Vagina (tissue), 2 donors: ENCODE measurements around the gene CALB2. TPM values are rescaled to one million over a fixed set of nuclear protein-coding genes. Genes with fewer than 3 reads are reported as not detected.

ENCODE experiments used
- DNase-seq, 2 donors: peaks; one replicate each; pipeline ENCODE4 v3.0.0-alpha.2; 2017; ENCODE audit errors: extremely low spot score in 2 of 2
- H3K27ac ChIP-seq: fragments of 200-600 bp; sonication (generic); one replicate; pipeline ENCODE4 v1.5.1; 2019
- H3K27me3 ChIP-seq: fragments of 200-600 bp; sonication (generic); one replicate; pipeline ENCODE4 v1.5.1; 2019
- H3K36me3 ChIP-seq, 2 donors: fragments of 200-600 bp; sonication (generic); one replicate each; pipeline ENCODE4 v1.5.1; 2017 to 2019
- H3K4me1 ChIP-seq: fragments of 200-600 bp; sonication (generic); one replicate; pipeline ENCODE4 v1.5.1; 2019
- H3K4me3 ChIP-seq, 2 donors: fragments of 200-600 bp; sonication (generic); 1 replicate in 1 of 2; 2 replicates in 1 of 2; pipeline ENCODE4 v1.5.1; 2016 to 2019
- H3K9me3 ChIP-seq: fragments of 200-600 bp; sonication (generic); one replicate; pipeline ENCODE4 v1.5.1; 2019
- POLR2A ChIP-seq, 2 donors: fragments of 450-650 bp; IDR thresholded peaks; one replicate each; pipeline ENCODE4 v1.6.1; 2017; ENCODE audit warnings: antibody characterized with exemption in 2 of 2, mild to moderate bottlenecking in 2 of 2, moderate library complexity in 2 of 2
- POLR2AphosphoS5 ChIP-seq, 2 donors: sonication (generic); formaldehyde crosslinking; IDR thresholded peaks; one replicate each; pipeline ENCODE4 v1.9.0; 2017; ENCODE audit warnings: antibody characterized with exemption in 2 of 2, mild to moderate bottlenecking in 2 of 2, low read depth in 1 of 2; ENCODE audit not compliant: insufficient read depth in 1 of 2
- intact Hi-C: fragments of 100-400 bp; cut with DNase I; formaldehyde crosslinking; loops from one replicate; pipeline ENCODE4 v1.15.1; 2023
- total RNA-seq: library from RNA; depleted of rRNA; stranded (reverse); fragments of >200 nt; gene quantifications from one replicate; pipeline ENCODE4 v1.2.3, GENCODE V29; 2016
- TF ChIP-seq, protein P1 (sequence below), 3 experiments: fragments of 450-650 bp in 2 of 3; fragments of 200-600 bp in 1 of 3; sonication (generic) in 1 of 3; IDR thresholded peaks; one replicate each; pipeline ENCODE4 v1.5.1; 2017 to 2019; ENCODE audit warnings: antibody characterized with exemption in 3 of 3, mild to moderate bottlenecking in 2 of 3, moderate library complexity in 2 of 3

Gene CALB2
- total RNA-seq, 1 donor from 2014 or later = 3.9 TPM

- H3K4me3 ChIP-seq = no peak overlapping the region
- intact Hi-C loops = no loop called here
- no peaks in the 10 kb centered on the region for H3K36me3 ChIP-seq
- no peaks in the 10 kb centered on the region for H3K4me1 ChIP-seq
- no peak for DNase-seq
- H3K9me3 ChIP-seq = no peaks in the 10 kb centered on the region
- TF ChIP-seq, protein P1, sequence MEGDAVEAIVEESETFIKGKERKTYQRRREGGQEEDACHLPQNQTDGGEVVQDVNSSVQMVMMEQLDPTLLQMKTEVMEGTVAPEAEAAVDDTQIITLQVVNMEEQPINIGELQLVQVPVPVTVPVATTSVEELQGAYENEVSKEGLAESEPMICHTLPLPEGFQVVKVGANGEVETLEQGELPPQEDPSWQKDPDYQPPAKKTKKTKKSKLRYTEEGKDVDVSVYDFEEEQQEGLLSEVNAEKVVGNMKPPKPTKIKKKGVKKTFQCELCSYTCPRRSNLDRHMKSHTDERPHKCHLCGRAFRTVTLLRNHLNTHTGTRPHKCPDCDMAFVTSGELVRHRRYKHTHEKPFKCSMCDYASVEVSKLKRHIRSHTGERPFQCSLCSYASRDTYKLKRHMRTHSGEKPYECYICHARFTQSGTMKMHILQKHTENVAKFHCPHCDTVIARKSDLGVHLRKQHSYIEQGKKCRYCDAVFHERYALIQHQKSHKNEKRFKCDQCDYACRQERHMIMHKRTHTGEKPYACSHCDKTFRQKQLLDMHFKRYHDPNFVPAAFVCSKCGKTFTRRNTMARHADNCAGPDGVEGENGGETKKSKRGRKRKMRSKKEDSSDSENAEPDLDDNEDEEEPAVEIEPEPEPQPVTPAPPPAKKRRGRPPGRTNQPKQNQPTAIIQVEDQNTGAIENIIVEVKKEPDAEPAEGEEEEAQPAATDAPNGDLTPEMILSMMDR (IDR thresholded peaks at IDR 0.05) = no peak
- TF ChIP-seq POLR2A (IDR thresholded peaks at IDR 0.05) (no peak), POLR2AphosphoS5 (IDR thresholded peaks at IDR 0.05; ENCODE audit: insufficient read depth in 1 of 2, low read depth in 1 of 2) (no peak)
- no peak overlapping the region for H3K27ac ChIP-seq
- no peaks in the 10 kb centered on the region for H3K27me3 ChIP-seq
Measured at GRCh38 chr16:71406724-71407123, 48.2 kb downstream of the CALB2 start.

DNA sequence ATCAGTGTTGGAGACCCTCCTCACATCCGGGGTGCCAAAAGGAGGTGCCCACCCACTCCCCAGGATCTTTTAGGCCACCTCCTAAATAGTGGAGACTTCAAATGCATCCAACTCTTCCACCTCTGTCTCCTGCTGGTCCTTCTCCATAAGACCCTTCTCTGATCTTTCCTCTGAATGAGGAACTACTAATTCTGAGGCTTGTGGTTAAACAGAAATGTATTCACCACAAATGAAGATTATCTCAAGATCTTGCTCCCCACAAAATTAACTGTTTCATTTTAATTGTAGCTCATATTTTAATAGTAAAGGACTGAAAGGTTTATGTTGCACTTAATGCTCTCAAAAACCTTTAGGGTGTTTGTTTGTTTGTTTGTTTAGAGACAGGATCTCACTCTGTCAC is 49.2 kb downstream of the CALB2 start:
- no peak overlapping the region for H3K27ac ChIP-seq
- no peak overlapping the region for H3K4me3 ChIP-seq
- intact Hi-C loops = no loop called here
- TF ChIP-seq POLR2AphosphoS5 (IDR thresholded peaks at IDR 0.05; ENCODE audit: insufficient read depth in 1 of 2, low read depth in 1 of 2) (no peak), POLR2A (IDR thresholded peaks at IDR 0.05) (no peak)
- TF ChIP-seq, protein P1 (IDR thresholded peaks at IDR 0.05) = no peak
- H3K4me1 ChIP-seq = peaks cover 5% of the 10 kb centered on the region
- no peak for DNase-seq
- H3K36me3 ChIP-seq = no peaks in the 10 kb centered on the region
- H3K27me3 ChIP-seq = no peaks in the 10 kb centered on the region
- H3K9me3 ChIP-seq = no peaks in the 10 kb centered on the region

GRCh38 chr16:71408536-71408935 is 50.0 kb downstream of the CALB2 start:
- DNase-seq = no peak
- TF ChIP-seq, protein P1 (IDR thresholded peaks at IDR 0.05) = no peak
- TF ChIP-seq POLR2AphosphoS5 (IDR thresholded peaks at IDR 0.05; ENCODE audit: insufficient read depth in 1 of 2, low read depth in 1 of 2) (no peak), POLR2A (IDR thresholded peaks at IDR 0.05) (no peak)
- no peaks in the 10 kb centered on the region for H3K36me3 ChIP-seq
- H3K4me3 ChIP-seq = no peak overlapping the region
- no peaks in the 10 kb centered on the region for H3K27me3 ChIP-seq
- peaks cover 8% of the 10 kb centered on the region for H3K4me1 ChIP-seq
- H3K9me3 ChIP-seq = no peaks in the 10 kb centered on the region
- H3K27ac ChIP-seq = no peak overlapping the region
- intact Hi-C loops = no loop called here

DNA sequence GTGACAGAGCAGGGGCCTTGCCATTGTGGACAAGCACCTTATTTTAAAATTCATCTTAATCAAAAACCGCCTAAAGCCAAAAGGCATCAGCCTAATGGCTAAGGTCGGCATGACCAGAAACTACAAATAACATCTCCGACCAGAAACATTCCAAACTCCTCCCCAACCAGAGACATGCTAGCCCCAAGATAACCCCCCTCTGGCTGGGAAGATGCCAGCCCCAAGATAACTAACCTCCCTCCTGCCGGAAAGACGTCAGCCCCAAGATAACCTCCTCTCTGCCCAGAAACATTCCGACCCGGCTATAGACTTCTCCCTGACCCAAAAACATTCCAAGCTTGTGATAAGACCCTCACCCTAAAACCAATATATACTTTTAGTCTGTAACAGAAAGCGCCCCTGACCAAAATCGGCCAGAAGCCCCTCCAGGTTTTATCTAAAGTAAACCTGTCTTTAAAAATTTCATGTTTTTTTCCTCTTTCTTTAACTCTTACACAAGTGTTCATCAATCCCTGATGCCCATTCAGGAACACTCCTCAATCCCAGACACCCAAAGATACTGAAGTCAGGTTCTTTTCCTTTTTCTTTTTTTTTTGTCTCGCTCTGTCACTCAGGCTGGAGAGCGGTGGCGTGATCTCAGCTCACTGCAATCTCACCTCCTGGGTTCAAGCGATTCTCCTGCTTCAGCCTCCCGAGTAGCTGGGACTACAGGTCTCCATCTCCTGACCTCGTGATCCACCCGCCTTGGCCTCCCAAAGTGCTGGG is 50.7 kb downstream of the CALB2 start:
- Histone ChIP-seq H3K9me3 (no peaks in the 10 kb centered on the region), H3K4me1 (peaks cover 8% of the 10 kb centered on the region), H3K36me3 (no peaks in the 10 kb centered on the region), H3K27ac (no peak overlapping the region), H3K27me3 (no peaks in the 10 kb centered on the region), H3K4me3 (no peak overlapping the region)
- TF ChIP-seq, protein P1 (IDR thresholded peaks at IDR 0.05) = no peak
- no peak for TF ChIP-seq POLR2A (IDR thresholded peaks at IDR 0.05)
- TF ChIP-seq POLR2AphosphoS5 (IDR thresholded peaks at IDR 0.05; ENCODE audit: insufficient read depth in 1 of 2, low read depth in 1 of 2) = no peak
- intact Hi-C loops = no loop called here
- no peak for DNase-seq

- Histone ChIP-seq H3K36me3 (no peaks in the 10 kb centered on the region), H3K27ac (no peak overlapping the region), H3K27me3 (no peaks in the 10 kb centered on the region), H3K9me3 (no peaks in the 10 kb centered on the region), H3K4me1 (peaks cover 8% of the 10 kb centered on the region), H3K4me3 (no peak overlapping the region)
- no peak for DNase-seq
- TF ChIP-seq POLR2A (IDR thresholded peaks at IDR 0.05) (no peak), POLR2AphosphoS5 (IDR thresholded peaks at IDR 0.05; ENCODE audit: insufficient read depth in 1 of 2, low read depth in 1 of 2) (no peak)
- TF ChIP-seq, protein P1 (IDR thresholded peaks at IDR 0.05) = no peak
- intact Hi-C loops = no loop called here
Measured at GRCh38 chr16:71410146-71410545, 51.6 kb downstream of the CALB2 start.
